ENCODE data around the gene DIAPH2. TPM values are rescaled to one million over a fixed set of nuclear protein-coding genes. Genes with fewer than 3 reads are reported as not detected.

Gene DIAPH2
- polyA plus RNA-seq, 1 experiment = 3.1 TPM

- H3K36me3 ChIP-seq (ENCODE audit: control insufficient read depth, insufficient read depth, low read length) = no peaks in the 10 kb centered on the region
- no peak for DNase-seq (ENCODE audit: low read depth)
- no peak overlapping the region for H3K4me3 ChIP-seq (ENCODE audit: low read depth, low read length)
- ChIA-PET CTCF (no interaction called here), POLR2A (no interaction called here)
- no peaks in the 10 kb centered on the region for H3K27me3 ChIP-seq (ENCODE audit: control insufficient read depth, insufficient read depth, low read length)
- TF ChIP-seq CTCF (IDR thresholded peaks at IDR 0.05; ENCODE audit: insufficient read depth, low read depth, low read length) = no peak
Measured at GRCh38 chrX:96982161-96982560, 297.5 kb downstream of the DIAPH2 start.

GRCh38 chrX:96984538-96984937 lies 299.9 kb downstream of the DIAPH2 start:
- Histone ChIP-seq H3K27me3 (ENCODE audit: control insufficient read depth, insufficient read depth, low read length) (no peaks in the 10 kb centered on the region), H3K36me3 (ENCODE audit: control insufficient read depth, insufficient read depth, low read length) (no peaks in the 10 kb centered on the region), H3K4me3 (ENCODE audit: low read depth, low read length) (no peak overlapping the region)
- TF ChIP-seq CTCF (IDR thresholded peaks at IDR 0.05; ENCODE audit: insufficient read depth, low read depth, low read length) = no peak
- CTCF ChIA-PET = no interaction called here
- DNase-seq (ENCODE audit: low read depth) = no peak
- POLR2A ChIA-PET = no interaction called here

GRCh38 chrX:96985046-96985445 lies 300.4 kb downstream of the DIAPH2 start:
- DNase-seq (ENCODE audit: low read depth) = no peak
- no peak overlapping the region for H3K4me3 ChIP-seq (ENCODE audit: low read depth, low read length)
- POLR2A ChIA-PET = no interaction called here
- no peaks in the 10 kb centered on the region for H3K27me3 ChIP-seq (ENCODE audit: control insufficient read depth, insufficient read depth, low read length)
- no peaks in the 10 kb centered on the region for H3K36me3 ChIP-seq (ENCODE audit: control insufficient read depth, insufficient read depth, low read length)
- CTCF ChIA-PET = no interaction called here
- TF ChIP-seq CTCF (IDR thresholded peaks at IDR 0.05; ENCODE audit: insufficient read depth, low read depth, low read length) = no peak

GRCh38 chrX:96987228-96987627 lies 302.6 kb downstream of the DIAPH2 start:
- TF ChIP-seq CTCF (IDR thresholded peaks at IDR 0.05; ENCODE audit: insufficient read depth, low read depth, low read length) = no peak
- Histone ChIP-seq H3K27me3 (ENCODE audit: control insufficient read depth, insufficient read depth, low read length) (no peaks in the 10 kb centered on the region), H3K4me3 (ENCODE audit: low read depth, low read length) (no peak overlapping the region), H3K36me3 (ENCODE audit: control insufficient read depth, insufficient read depth, low read length) (no peaks in the 10 kb centered on the region)
- POLR2A ChIA-PET = no interaction called here
- CTCF ChIA-PET = no interaction called here
- DNase-seq (ENCODE audit: low read depth) = peak; percentile 0

GRCh38 chrX:96989830-96990571 lies 305.4 kb downstream of the DIAPH2 start:
- no peak for DNase-seq (ENCODE audit: low read depth)
- ChIA-PET CTCF (no interaction called here), POLR2A (no interaction called here)
- Histone ChIP-seq H3K36me3 (ENCODE audit: control insufficient read depth, insufficient read depth, low read length) (no peaks in the 10 kb centered on the region), H3K27me3 (ENCODE audit: control insufficient read depth, insufficient read depth, low read length) (no peaks in the 10 kb centered on the region), H3K4me3 (ENCODE audit: low read depth, low read length) (no peak overlapping the region)
- TF ChIP-seq CTCF (IDR thresholded peaks at IDR 0.05; ENCODE audit: insufficient read depth, low read depth, low read length) = no peak
